Measurements from ENCODE around the gene TMPRSS9.
"Not testable (repeated sequence)": the region's sequence is repeated elsewhere in the genome, so short reads cannot be mapped to it uniquely, and the experiment has no call there.

Gene TMPRSS9

GRCh38 chr19:2462635-2463421, 102.8 kb downstream of the TMPRSS9 start:
- no peak for DNase-seq (ENCODE audit: low read depth)

DNA sequence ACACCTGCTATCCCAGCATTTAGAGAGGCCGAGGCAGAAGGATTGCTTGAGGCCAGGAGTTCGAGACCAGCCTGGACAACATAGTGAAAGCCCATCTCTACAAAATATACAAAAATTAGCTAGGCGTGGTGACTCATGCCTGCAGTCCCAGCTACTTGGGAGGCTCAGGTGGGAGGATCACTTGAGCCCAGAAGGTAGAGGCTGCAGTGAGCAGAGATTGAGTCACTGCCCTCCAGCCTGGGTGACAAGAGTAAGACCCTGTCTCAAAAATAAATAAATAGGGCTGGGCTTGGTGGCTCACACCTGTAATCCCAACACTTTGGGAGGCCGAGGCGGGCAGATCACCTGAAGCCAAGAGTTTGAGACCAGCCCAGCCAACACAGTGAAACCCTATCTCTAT, 103.6 kb downstream of the TMPRSS9 start:
- DNase-seq (ENCODE audit: low read depth) = not testable (repeated sequence)

DNA sequence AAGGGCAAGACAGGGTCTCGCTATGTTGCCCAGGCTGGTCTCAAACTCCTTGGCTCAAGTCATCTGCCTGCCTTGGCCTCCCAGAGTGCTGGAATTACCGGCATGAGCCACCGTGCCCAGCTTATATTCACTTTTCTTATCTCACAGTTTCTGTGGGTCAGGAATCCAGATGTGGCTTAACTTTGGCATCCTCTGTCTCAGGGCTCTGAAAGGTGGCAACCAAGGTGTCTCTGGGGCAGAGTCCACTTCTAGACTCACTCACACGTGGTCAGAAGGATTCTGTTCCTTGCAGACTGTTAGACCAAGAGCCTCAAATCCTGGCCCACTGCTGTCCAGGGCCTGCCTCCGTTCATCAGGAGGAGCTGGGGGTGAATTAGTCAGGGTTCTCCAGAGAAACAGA, 104.3 kb downstream of the TMPRSS9 start:
- no peak for DNase-seq (ENCODE audit: low read depth)

DNA sequence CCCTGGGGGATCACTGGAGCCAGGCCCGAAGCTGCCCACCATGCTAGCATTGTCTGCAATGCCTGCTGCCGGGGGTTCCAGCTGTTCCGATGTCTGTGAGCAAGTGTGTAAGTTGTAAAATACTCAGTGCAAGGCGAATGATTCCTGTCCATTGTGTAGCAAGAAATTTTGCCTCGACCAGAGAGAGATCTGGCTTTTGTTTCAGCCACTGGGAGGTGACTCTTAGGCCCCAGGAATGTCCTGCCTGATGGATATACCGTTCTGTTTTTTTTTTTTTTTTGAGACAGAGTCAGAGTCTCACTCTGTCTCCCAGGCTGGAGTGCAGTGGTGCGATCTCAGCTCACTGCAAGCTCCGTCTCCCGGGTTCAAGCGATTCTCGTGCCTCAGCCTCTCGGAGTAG, 108.5 kb downstream of the TMPRSS9 start:
- no peak for DNase-seq (ENCODE audit: low read depth)

GRCh38 chr19:2469102-2469914, 109.2 kb downstream of the TMPRSS9 start:
- no peak for DNase-seq (ENCODE audit: low read depth)

DNA sequence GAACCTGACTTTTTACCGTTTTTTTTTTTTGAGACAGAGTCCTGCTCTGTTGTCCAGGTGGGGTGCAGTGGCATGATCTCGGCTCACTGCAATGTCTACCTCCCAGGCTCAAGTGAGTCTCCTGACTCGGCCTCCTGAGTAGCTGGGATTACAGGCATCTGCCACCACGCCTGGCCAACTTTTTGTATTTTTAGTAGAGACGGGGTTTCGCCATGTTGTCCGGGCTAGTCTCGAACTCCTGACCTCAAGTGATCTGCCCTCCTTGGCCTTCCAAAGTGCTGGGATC, 109.8 kb downstream of the TMPRSS9 start:
- not testable (repeated sequence) for DNase-seq (ENCODE audit: low read depth)

- peak; percentile 83 for DNase-seq (ENCODE audit: low read depth)
Observed at GRCh38 chr19:2474232-2475017, 114.4 kb downstream of the TMPRSS9 start.

DNA sequence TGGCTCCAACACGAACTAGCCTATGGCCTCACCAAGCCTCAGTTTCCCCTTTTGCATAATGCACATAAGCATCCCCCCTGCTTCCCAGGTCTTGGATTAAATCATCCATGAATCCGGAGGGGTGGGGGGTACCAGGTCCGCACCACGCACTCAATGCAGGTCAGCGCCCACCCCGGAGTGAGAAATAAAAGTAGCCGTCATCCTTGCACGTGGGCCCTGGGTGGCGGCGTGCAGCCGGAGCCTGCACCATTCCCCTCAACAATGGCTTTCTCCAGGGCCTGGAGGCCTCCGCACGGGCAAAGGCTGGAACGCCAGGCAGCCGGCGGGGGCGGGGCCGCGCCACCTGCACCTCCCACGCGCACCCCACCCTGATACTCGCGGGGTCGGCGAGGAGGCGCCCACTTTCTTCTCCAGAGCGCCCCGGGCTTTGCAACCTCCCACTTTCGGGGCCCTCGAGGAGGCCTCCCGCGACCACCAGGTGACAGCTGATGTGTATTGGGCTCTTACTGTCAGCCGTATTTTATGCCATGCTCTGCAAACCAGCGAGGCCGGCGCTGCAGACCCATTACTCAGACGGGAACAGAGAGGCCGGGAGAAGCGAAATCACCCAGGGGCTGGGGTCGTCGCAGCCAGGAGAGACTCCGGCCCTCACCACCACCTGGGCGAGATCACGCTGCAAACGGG, 115.1 kb downstream of the TMPRSS9 start:
- DNase-seq (ENCODE audit: low read depth) = peak; percentile 26

All from activated T-helper 1 cell treated with Interleukin-2 at 50 U/mL for 16 hours (primary cell).